ENCODE data around the gene GSTM3.

The GSTM3 gene

GRCh38 chr1:109740615-109741373 lies at the start of gene GSTM3:
GSTM3 (minus strand) TSS chr1:109741038; CDS start chr1:109740287, 751 bp downstream.
- DNase-seq (ENCODE audit: low read depth in 1 of 2, low spot score in 1 of 2): peak in 1 of 2 experiments; percentile 35
- TF ChIP-seq JUND (IDR thresholded peaks at IDR 0.05; ENCODE audit: low read depth): no peak
- in situ Hi-C loops (cut with HindIII; ENCODE audit: low pct_unique_long_range_greater_than_20kb, low sequenced_read_pairs): no loop called here

DNA sequence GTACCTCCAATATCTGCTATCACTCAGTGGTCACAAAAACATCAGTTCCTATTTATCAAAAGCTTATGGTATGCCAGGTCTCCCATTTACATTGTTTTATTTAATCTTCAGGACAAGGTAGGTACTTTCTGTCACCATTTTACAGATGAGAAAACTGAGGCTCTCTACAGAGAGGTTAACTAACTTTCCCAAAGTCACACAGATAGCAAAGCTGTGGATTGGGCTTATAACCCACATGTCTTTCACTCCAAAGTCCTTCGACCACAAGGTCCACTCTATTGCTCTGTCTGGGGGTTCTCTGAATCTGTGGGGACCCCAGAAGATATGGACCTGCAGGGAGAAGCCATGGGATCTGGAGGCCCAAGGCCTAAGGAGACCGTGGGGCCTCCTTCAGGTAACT lies 49.5 kb upstream of the GSTM3 start:
- TF ChIP-seq JUND (IDR thresholded peaks at IDR 0.05; ENCODE audit: low read depth): no peak
- in situ Hi-C loops (cut with HindIII; ENCODE audit: low pct_unique_long_range_greater_than_20kb, low sequenced_read_pairs): no loop called here
- no peak for DNase-seq (ENCODE audit: low read depth in 1 of 2, low spot score in 1 of 2)

GRCh38 chr1:109789551-109790180 lies 48.8 kb upstream of the GSTM3 start:
- DNase-seq (ENCODE audit: low read depth in 1 of 2, low spot score in 1 of 2): no peak
- in situ Hi-C loops (cut with HindIII; ENCODE audit: low pct_unique_long_range_greater_than_20kb, low sequenced_read_pairs): no loop called here
- no peak for TF ChIP-seq JUND (IDR thresholded peaks at IDR 0.05; ENCODE audit: low read depth)

DNA sequence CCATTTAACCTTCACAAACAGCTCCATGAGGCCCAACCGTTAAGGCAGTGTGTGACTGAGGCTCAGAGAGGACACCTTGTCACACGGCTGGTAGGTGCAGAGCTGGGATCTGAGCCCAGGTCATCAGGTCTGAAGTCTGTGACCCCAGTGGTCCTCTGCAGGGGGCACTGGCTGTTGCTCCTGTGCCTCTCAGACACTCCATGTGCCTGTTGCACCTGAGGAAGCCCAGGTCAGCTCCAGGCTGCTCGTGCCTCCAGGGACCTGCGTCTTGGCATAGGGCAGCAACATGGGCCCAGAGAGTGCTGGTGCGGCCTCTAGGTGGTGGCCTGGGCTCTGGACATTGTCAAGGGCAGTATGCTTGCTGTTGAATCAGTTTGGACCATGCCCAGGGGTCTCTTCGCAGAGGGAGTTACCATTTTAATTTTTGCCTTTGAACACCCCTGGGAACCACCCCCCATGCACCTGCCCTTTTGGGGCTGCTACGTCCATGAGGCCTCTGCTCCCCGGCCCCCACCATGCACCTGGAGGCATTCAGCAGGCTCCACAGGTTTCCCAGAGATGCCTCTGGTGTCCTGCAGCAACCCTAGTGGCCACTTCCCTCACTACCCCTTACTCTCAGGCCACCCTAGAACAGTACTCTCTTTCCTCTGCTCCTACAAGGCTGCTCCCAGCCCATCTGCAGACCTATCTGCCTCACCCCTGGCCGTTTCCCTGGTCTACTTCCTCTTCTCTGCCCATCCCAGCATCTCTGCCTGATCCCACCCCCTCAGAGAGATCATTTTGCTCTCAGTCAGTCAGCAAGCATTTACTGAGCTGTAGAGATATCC lies 48.1 kb upstream of the GSTM3 start:
- no peak for TF ChIP-seq JUND (IDR thresholded peaks at IDR 0.05; ENCODE audit: low read depth)

GRCh38 chr1:109787845-109788601 lies 47.2 kb upstream of the GSTM3 start:
- in situ Hi-C loops (cut with HindIII; ENCODE audit: low pct_unique_long_range_greater_than_20kb, low sequenced_read_pairs): no loop called here
- no peak for DNase-seq (ENCODE audit: low read depth in 1 of 2, low spot score in 1 of 2)
- TF ChIP-seq JUND (IDR thresholded peaks at IDR 0.05; ENCODE audit: low read depth): no peak

More for the DNA sequence above, 48.1 kb upstream of the GSTM3 start:
- in situ Hi-C loops (cut with HindIII; ENCODE audit: low pct_unique_long_range_greater_than_20kb, low sequenced_read_pairs): no loop called here
- DNase-seq (ENCODE audit: low read depth in 1 of 2, low spot score in 1 of 2): peak; percentile 65 to 75

- TF ChIP-seq JUND (IDR thresholded peaks at IDR 0.05; ENCODE audit: low read depth): no peak
- no peak for DNase-seq (ENCODE audit: low read depth in 1 of 2, low spot score in 1 of 2)
- in situ Hi-C loops (cut with HindIII; ENCODE audit: low pct_unique_long_range_greater_than_20kb, low sequenced_read_pairs): no loop called here
Observed at GRCh38 chr1:109787211-109787844, 46.5 kb upstream of the GSTM3 start.

GRCh38 chr1:109786531-109787021 lies 45.7 kb upstream of the GSTM3 start:
- in situ Hi-C loops (cut with HindIII; ENCODE audit: low pct_unique_long_range_greater_than_20kb, low sequenced_read_pairs): no loop called here
- TF ChIP-seq JUND (IDR thresholded peaks at IDR 0.05; ENCODE audit: low read depth): no peak
- DNase-seq (ENCODE audit: low read depth in 1 of 2, low spot score in 1 of 2): peak in 1 of 2 experiments; percentile 20

DNA sequence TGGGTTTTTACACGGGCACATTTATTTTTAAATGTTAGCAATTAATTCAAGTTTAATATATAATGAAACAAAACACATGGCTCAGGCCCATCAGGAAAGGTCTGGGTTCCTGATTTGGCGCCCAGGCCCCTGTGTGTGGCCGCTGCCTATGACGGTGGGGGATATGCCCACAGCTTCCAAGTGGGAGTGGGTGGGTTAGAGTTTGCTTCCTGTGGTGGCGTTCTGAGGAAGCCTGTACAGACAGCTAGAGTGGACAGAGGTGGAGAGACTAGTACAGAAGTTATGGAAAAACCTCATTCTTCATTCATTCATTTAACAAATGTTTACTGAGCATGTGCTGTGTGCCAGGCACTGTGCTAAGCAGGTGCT lies 45.3 kb upstream of the GSTM3 start:
- TF ChIP-seq JUND (IDR thresholded peaks at IDR 0.05; ENCODE audit: low read depth): no peak
- DNase-seq (ENCODE audit: low read depth in 1 of 2, low spot score in 1 of 2): no peak
- in situ Hi-C loops (cut with HindIII; ENCODE audit: low pct_unique_long_range_greater_than_20kb, low sequenced_read_pairs): no loop called here

- TF ChIP-seq JUND (IDR thresholded peaks at IDR 0.05; ENCODE audit: low read depth): no peak
- in situ Hi-C loops (cut with HindIII; ENCODE audit: low pct_unique_long_range_greater_than_20kb, low sequenced_read_pairs): no loop called here
- no peak for DNase-seq (ENCODE audit: low read depth in 1 of 2, low spot score in 1 of 2)
Observed at GRCh38 chr1:109785446-109786111, 44.7 kb upstream of the GSTM3 start.

GRCh38 chr1:109784551-109785252 lies 43.9 kb upstream of the GSTM3 start:
- TF ChIP-seq JUND (IDR thresholded peaks at IDR 0.05; ENCODE audit: low read depth): no peak
- DNase-seq (ENCODE audit: low read depth in 1 of 2, low spot score in 1 of 2): no peak
- in situ Hi-C loops (cut with HindIII; ENCODE audit: low pct_unique_long_range_greater_than_20kb, low sequenced_read_pairs): no loop called here

DNA sequence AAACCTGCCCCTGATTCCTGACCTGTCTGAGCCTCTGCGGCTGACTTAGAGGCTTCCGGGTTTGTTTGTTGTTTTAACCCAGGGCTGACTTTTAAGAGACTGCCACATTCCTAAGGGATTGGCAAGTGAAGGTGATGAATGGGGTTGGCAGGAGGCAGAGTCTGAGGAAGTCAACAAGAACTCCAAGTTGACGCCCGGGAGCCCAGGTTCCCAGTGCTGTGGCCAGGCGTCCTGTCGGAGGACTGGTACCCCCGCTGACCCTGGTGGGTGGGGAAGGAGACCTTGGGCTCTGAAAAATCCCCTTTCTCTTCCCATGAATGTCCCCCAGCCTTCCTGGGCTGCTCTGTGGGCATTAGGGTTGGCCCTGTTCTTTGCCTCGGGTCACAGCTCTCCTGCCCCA lies 42.6 kb upstream of the GSTM3 start:
- TF ChIP-seq JUND (IDR thresholded peaks at IDR 0.05; ENCODE audit: low read depth): no peak
- in situ Hi-C loops (cut with HindIII; ENCODE audit: low pct_unique_long_range_greater_than_20kb, low sequenced_read_pairs): no loop called here
- peak; percentile 42 to 87 for DNase-seq (ENCODE audit: low read depth in 1 of 2, low spot score in 1 of 2)

Data from T47D (cell line).